Measurements from ENCODE around the gene TXK. TPM values are rescaled to one million over a fixed set of nuclear protein-coding genes. Genes with fewer than 3 reads are reported as not detected.

Gene TXK
- total RNA-seq, 1 experiment from 2014 or later = 1.7 TPM

- ChIA-PET POLR2A (no interaction called here), RAD21 (ENCODE audit: low non-redundant PET in 1 of 2, low total read pairs in 2 of 2, uncharacterized antibody in 2 of 2, unreplicated experiment in 2 of 2) (no interaction called here), CTCF (no interaction called here)
- Histone ChIP-seq H3K9me3 (ENCODE audit: control insufficient read depth in 1 of 2, insufficient read depth in 1 of 2, low read depth in 1 of 2, low read length in 2 of 2) (no peaks in the 10 kb centered on the region), H3K27me3 (ENCODE audit: insufficient read depth, low read length) (no peaks in the 10 kb centered on the region), H3K9ac (ENCODE audit: low read length) (no peak overlapping the region), H2AFZ (ENCODE audit: low read depth, low read length, poor library complexity, severe bottlenecking) (no peak overlapping the region), H3K4me2 (ENCODE audit: low read length) (no peak overlapping the region), H3K27ac (ENCODE audit: low read depth, low read length) (no peak overlapping the region), H4K20me1 (ENCODE audit: insufficient read depth) (no peaks in the 10 kb centered on the region), H3K4me1 (ENCODE audit: control insufficient read depth in 1 of 2, insufficient read depth in 2 of 2, low read length in 2 of 2) (peaks cover 0 to 8% of the 10 kb centered on the region in 2 experiments; a peak in 1 of 4 replicates), H3K36me3 (ENCODE audit: control insufficient read depth in 1 of 2, insufficient read depth in 2 of 2, low read length in 2 of 2) (no peaks in the 10 kb centered on the region), H3K4me3 (replicated peaks in 1 of 2; ENCODE audit: low read depth in 1 of 2, low read length in 2 of 2) (no peak overlapping the region), H3K9me2 (ENCODE audit: insufficient read depth) (no peaks in the 10 kb centered on the region), H3K79me2 (ENCODE audit: insufficient read depth, low read length) (no peaks in the 10 kb centered on the region)
- TF ChIP-seq EZH2 (IDR thresholded peaks at IDR 0.05) (no peak), JUND (IDR thresholded peaks at IDR 0.05) (no peak), SRF (IDR thresholded peaks at IDR 0.05; ENCODE audit: low read depth) (no peak), SIN3A (IDR thresholded peaks at IDR 0.05; ENCODE audit: low read depth) (no peak), EGR1 (IDR thresholded peaks at IDR 0.05; ENCODE audit: low read depth) (no peak), FOSL1 (IDR thresholded peaks at IDR 0.05; ENCODE audit: low read depth) (no peak), RAD21 (IDR thresholded peaks at IDR 0.05; ENCODE audit: low read depth) (no peak), ELF1 (IDR thresholded peaks at IDR 0.05; ENCODE audit: borderline replicate concordance, low read depth) (no peak), ZFX (IDR thresholded peaks at IDR 0.05) (no peak)
- TF ChIP-seq, protein P1, sequence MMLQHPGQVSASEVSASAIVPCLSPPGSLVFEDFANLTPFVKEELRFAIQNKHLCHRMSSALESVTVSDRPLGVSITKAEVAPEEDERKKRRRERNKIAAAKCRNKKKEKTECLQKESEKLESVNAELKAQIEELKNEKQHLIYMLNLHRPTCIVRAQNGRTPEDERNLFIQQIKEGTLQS (IDR thresholded peaks at IDR 0.05) = no peak
- TF ChIP-seq, protein P2, sequence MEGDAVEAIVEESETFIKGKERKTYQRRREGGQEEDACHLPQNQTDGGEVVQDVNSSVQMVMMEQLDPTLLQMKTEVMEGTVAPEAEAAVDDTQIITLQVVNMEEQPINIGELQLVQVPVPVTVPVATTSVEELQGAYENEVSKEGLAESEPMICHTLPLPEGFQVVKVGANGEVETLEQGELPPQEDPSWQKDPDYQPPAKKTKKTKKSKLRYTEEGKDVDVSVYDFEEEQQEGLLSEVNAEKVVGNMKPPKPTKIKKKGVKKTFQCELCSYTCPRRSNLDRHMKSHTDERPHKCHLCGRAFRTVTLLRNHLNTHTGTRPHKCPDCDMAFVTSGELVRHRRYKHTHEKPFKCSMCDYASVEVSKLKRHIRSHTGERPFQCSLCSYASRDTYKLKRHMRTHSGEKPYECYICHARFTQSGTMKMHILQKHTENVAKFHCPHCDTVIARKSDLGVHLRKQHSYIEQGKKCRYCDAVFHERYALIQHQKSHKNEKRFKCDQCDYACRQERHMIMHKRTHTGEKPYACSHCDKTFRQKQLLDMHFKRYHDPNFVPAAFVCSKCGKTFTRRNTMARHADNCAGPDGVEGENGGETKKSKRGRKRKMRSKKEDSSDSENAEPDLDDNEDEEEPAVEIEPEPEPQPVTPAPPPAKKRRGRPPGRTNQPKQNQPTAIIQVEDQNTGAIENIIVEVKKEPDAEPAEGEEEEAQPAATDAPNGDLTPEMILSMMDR (IDR thresholded peaks at IDR 0.05 in 2 of 3, conservative IDR thresholded peaks at IDR 0.05 in 1 of 3; ENCODE audit: borderline replicate concordance in 1 of 3, insufficient read depth in 1 of 3, low read depth in 2 of 3, low read length in 2 of 3) = no peak
- ATAC-seq (no peak), DNase-seq (ENCODE audit: low read depth, low spot score) (no peak)
- no TSS peak for BruUV-seq (replicated peaks)
- intact Hi-C loops (cut with micrococcal nuclease) = no loop called here
Observed at GRCh38 chr4:48163746-48164145, 29.7 kb upstream of the TXK start.

Data from HCT116 (cell line).